Heart left ventricle (tissue), 13 donors: ENCODE measurements around the gene EXOSC10.

Experiments
- POLR2A ChIP-seq, 2 donors: fragments of 450-650 bp; IDR thresholded peaks; one replicate each; pipeline ENCODE4 v1.6.1; 2017; ENCODE audit warnings: antibody characterized with exemption in 2 of 2, mild to moderate bottlenecking in 2 of 2, moderate library complexity in 2 of 2
- TF ChIP-seq, protein P1 (sequence below), 12 donors: fragments of 200-600 bp; sonication (generic) in 4 of 12; IDR thresholded peaks; one replicate each; pipeline versions ENCODE4 v1.5.0 to v1.8.0; 2018 to 2022; ENCODE audit warnings: antibody characterized with exemption in 12 of 12, mild to moderate bottlenecking in 5 of 12
- donor health status: ischemic (EF 13 %, LVEDD 7.1; RV severe dilation, severe dysfunction).
- donor health status: DM: no; HTN: yes; CAD: no.
- donor health status: DM: no; HTN: no; CAD: no.
- donor health status: ischemic (EF 25% LVEDD 6.9; RV normal size, moderate dysfunction).
- donor health status: ischemic (EF 25% LVEDD 5.7; RV mildly dilated, moderate dysfunction).
- donor health status: ischemic (EF 35%, LVEDD 5.7; RV mildly dilated, moderate dysfunction).
- donor health status: nonischemic (EF 11% LVEDD 7.7; RV severe dilation, severe dysfunction).
- donor health status: DM: yes; HTN: yes; CAD: no.
- donor health status: PGD.
- donor health status: ischemic (EF 29% LVEDD 5.4; RV normal size, mild dysfunction).
- donor health status: nonischemic (EF 23%, LVEDD 6.1; RV moderate dilation, normal function).

DNA sequence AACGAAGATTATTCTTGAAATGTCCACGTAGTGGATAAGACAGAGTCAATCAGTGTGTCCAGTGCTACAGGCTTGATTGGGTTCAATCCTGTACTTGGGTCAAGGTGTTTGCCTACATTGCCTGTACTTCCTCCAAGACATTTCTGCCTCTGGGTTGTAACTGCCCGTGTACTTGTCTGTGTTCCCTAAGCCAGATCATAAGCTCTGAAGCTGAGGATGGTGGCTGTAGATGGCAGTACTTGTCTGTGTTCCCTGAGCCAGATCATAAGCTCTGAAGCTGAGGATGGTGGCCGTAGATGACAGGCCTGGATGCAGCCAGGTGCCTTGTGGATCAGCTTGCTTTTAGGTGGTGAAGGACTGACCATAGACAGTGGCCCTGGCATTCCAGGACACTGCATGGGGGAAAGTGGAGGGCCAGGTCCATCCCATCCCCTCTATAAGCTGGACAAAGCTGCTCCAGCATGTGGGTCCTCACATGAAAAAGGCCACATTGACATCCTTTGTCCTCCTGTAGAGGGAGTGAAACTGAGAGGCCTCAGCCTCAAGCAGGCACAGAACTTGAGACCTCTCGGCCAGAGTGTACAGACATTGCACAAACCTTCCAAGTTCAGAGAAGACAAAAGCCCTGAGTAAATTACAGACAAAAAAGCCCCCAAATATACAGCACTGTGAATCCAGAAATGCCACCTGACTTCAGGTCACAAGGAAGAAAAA, 37.9 kb downstream of the EXOSC10 start:
- TF ChIP-seq, protein P1, sequence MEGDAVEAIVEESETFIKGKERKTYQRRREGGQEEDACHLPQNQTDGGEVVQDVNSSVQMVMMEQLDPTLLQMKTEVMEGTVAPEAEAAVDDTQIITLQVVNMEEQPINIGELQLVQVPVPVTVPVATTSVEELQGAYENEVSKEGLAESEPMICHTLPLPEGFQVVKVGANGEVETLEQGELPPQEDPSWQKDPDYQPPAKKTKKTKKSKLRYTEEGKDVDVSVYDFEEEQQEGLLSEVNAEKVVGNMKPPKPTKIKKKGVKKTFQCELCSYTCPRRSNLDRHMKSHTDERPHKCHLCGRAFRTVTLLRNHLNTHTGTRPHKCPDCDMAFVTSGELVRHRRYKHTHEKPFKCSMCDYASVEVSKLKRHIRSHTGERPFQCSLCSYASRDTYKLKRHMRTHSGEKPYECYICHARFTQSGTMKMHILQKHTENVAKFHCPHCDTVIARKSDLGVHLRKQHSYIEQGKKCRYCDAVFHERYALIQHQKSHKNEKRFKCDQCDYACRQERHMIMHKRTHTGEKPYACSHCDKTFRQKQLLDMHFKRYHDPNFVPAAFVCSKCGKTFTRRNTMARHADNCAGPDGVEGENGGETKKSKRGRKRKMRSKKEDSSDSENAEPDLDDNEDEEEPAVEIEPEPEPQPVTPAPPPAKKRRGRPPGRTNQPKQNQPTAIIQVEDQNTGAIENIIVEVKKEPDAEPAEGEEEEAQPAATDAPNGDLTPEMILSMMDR (IDR thresholded peaks at IDR 0.05), result no peak
- no peak for TF ChIP-seq POLR2A (IDR thresholded peaks at IDR 0.05)
